Ureter (tissue), 1 donor: ENCODE results near the gene ZNF335. TPM values are rescaled to one million over a fixed set of nuclear protein-coding genes. Genes with fewer than 3 reads are reported as not detected.
"Not testable (repeated sequence)": the region's sequence is repeated elsewhere in the genome, so short reads cannot be mapped to it uniquely, and the experiment has no call there.

ENCODE experiments used
- DNase-seq: peaks from one replicate; pipeline ENCODE4 v3.0.0-alpha.2; 2020; ENCODE audit warnings: low spot score
- total RNA-seq: library from RNA; stranded (reverse); gene quantifications from one replicate; pipeline ENCODE4 v1.2.4, GENCODE V29; 2023
- donor health status: DM: yes; HTN: yes; CAD: no.

Gene ZNF335
- total RNA-seq, 1 donor from 2014 or later = 23.9 TPM

DNA sequence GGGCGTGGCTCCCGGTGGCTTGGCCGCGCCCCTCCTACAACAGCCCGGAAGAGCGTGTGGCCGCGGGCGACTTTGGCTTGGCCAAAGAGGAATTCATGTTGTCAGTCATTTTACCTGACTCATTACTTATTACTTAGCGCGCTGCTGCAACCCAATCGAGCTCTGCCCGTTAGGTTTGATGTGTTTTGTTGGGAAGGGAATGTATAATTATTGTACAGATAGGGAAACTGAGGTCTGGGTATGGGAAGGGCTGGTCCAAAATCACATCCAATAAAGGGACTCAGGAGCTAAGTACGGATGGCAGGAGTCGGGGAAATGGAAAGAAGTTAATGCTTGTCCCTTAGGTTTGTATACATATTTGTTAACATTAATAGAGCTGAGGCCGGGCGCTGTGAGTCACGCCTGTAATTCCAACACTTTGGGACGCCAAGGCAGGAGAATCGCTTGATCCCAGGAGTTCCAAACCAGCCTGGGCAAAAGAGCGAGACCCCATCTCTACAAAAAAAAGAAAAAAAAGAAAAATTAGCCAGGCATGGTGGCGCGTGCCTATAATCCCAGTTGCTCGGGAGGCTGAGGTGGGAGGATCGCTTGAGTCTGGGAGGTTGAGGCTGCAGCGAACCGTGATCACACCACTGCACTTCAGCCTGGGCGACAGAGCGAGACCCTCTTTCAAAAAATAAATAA, 639 bp upstream of the ZNF335 start:
- DNase-seq = no peak

DNA sequence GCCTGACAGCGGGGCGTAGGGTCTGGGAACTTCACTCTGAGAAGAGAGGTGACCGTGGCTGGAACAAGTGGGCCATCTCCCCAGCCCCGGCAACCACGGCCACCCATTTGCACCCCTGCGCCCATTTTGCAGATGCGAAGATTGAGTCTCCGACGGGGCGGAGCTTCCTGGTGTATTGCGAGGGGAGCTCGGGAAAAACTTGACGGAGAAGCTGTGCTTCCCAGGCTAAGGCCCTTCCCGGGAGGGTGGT, 653 bp downstream of the ZNF335 start:
- DNase-seq = no peak

DNA sequence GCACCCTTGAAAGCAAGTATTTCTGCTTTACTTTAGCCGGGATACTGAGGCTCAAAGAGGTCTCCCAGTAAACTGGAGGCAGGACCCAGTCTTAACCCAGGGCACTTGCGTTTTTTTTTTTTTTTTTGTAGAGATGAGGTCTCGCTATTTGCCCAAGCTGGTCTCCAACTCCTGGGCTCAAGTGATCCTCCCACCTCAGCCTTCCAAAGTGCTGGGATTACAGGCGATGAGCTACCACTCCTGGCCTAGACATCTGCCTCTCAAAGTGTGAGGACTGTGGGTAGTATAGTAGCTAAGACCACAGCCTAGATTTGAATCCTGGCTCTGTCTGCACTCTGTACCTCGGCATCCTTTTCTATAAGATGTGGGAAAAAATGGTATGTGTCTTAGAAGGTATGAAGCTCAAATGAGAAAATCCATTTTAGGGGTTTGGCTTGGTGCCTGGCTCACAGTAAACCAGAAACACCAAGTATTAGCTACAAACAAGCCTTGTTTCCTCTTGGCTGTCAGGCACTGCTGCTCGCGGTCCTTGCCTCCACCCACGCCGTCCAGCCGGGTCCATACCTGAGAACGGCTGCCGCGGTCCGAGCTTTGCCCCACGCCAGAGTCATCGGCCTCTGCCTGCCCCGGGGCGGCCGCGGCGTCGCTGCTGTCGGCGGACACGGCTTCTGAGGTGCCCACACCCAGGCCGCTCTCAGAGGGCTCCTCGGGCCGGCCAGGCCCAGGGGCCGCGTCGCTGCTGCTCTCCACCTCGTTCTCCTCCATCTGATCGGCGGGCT, 1.2 kb downstream of the ZNF335 start:
- no peak for DNase-seq

DNA sequence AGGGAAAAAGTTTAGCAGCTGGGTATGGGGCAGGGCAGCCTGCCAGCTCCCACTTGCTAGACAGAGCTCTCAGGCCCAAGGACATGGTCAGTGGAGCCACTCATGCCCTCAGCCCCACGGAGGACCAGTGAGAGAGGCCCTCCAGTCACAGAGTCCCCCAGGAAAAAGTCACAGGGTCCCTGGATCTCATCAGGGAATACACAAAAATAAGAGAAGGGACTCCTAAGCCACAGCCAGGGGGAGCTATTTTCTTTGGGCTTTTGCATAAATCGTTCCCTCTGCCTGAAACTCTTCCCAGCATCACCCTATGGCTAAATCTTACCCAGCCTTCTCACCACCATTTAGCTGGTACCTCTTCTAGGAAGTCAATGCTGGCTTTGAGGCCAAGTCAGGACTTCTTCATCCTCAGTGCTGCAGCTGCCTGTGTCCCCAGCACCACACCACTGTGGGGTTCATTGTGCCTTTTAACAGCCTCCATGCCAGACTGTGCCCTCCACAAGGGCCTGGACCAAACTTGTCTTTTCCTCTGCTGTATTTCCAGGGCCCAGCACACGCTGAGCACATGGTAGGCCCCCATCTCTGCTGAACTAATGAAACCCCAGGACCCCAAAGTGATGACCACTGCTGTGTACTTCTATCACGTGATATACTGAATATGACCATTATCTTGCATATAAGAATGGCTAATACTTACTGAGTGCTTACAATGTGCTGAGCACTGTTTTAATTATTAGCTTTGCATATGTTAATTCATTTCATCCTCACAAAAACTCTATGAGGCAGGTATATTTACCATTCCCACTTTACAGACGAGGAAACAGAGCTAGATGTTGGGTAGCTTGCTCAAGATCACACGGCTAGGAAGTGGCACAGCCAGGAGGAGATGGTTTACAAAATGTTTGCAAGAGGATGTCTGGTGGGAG, 2.0 kb downstream of the ZNF335 start:
- no peak for DNase-seq

DNA sequence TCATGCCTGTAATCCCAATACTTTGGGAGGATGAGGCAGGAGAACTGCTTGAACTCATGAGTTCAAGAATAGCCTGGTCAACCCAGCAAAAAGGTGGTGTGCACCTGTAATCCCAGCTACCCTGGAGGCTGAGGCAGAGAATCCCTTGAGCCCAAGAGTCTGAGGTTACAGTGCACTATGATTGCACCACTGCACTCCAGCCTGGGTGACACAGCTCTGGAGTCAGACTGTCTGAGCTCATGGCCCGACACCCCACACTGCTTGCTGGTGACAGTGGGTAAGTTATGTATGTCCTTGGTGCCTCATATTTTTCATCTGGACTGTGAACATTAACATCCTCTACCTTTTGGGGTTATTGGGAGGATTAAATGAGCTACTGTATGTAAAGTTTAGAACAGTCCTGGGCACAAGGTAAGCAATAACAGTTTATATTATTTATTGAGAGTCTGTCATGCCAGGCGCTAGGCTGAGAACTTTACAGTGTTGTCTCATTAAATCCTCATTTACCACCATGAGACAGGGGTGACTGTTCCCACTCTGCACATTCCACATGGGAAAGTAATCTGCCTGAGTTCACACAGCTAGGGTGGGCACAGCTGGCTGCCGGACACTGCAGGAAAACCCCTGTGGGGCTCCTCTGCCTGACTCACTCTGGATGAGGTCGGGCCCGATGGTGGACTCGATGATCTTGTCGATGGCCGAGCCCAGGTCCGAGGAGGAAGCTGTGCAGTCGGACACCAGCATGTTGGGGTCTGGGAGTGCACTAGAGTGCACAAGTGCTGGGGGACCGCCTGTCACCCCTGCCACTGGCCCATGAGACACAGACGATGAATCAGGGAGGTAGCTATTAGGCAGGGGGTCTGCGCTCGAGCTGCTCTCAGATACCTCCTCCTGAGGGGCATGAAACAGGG, 2.9 kb downstream of the ZNF335 start:
- DNase-seq = no peak

DNA sequence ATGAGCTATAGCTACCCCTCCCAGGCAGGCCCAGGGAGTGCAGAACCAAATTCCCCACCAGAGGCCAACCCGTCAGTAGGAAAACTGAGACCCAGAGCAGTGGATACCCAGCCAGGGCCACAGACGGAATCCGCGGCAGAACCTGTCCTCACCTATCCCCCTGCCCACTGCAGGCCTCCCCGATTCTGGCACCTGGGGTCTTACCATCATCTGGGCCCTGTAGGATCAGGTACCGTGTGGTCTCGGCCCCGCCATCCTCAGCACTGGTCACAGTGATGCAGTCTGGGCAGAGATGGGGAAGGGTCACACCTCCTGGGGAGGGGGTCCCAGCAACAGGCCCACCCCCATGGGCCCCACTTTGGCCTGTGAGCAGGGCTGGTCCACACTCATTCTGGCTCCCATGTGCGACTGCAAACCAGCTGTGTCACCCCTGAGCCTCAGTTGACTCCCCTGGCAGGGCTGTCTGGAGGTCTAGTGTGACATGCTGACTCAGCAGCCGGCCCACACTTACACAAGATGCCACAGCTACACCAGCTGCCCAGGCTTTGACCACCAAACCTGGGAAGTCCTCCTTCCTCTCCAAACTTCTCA, 3.8 kb downstream of the ZNF335 start:
- no peak for DNase-seq

DNA sequence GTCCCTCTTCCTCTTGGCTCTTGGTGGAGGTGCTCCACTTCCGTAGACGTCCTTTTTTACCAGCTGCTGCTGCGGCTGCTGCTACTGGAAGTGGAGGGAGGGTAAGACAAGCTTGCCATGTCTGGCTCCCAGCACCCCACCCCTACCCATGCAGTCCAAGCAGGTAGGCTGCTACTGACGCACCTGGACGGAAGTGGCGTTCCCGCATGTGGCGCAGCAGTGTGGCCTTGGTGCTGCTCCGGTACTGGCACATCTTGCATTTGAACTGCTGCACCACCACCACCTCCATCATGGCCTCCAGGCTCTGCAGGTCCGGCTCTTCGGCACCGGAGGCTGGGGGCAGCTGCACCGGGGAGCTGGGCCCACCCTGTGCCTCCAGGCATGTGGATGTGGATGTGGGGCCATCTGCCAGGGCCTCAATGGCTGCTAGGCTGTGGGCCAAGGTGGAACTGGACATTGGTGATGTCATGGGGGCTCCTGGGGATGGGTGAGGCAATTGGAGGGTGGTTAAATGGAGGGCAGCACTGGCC, 4.4 kb downstream of the ZNF335 start:
- DNase-seq = no peak

DNA sequence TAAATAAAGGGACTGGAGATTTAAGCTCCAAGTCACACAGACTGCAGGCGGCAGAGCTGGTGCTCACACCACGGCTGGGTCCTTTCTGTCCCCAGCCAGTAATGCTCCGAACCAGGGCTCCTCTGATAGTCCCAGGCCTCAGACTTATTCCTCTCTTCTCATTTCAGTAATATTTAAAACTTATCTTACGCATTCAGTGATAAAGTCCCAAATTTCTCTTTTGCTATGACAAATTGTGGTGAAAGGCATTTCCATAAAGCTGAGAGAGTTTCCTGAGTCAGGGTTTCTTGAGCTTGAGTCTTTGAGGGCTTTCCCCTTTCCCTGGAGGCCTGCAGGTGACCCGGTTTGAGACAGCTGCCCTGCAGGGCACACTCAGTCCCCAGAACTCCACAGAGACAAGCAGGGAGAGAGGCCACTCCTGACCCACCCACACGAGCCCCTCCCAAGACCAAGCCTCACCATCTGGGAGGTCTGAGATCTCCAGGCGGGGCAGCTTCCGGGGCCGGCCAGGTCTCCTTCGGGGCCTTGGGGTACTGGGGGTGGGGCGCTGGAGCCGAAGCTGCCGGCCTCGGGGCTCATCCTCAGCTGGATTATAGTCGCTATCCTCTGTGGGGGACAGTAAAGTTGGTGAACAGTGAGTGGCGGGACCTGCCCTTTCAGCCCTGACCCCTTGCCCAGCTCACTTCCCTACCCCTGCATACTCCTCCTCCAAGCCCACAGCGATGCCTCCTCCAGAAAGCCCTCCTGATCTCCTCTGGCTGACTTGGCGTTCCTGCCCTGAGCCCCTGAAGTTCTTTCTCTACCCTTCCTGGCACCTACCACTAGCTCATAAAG, 6.6 kb downstream of the ZNF335 start:
- no peak for DNase-seq

DNA sequence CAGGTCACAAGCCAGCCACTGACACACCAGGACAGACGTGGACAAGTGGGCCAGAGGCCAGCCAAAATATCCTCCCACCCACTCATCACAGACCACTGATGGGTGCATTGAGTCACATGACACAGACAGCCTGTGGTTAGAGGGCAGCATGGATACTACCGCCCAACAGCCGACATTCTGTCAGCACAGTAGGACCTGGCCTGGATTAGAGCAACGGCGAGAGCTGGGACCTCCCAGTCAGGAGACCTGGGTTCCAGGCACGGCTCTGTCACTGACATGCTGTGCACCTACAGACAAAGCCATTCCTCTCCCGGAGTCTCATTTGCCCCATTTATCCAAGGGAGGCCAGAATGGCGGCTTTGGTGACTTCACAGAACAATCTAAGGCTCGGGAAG, 8.0 kb downstream of the ZNF335 start:
- DNase-seq = no peak

DNA sequence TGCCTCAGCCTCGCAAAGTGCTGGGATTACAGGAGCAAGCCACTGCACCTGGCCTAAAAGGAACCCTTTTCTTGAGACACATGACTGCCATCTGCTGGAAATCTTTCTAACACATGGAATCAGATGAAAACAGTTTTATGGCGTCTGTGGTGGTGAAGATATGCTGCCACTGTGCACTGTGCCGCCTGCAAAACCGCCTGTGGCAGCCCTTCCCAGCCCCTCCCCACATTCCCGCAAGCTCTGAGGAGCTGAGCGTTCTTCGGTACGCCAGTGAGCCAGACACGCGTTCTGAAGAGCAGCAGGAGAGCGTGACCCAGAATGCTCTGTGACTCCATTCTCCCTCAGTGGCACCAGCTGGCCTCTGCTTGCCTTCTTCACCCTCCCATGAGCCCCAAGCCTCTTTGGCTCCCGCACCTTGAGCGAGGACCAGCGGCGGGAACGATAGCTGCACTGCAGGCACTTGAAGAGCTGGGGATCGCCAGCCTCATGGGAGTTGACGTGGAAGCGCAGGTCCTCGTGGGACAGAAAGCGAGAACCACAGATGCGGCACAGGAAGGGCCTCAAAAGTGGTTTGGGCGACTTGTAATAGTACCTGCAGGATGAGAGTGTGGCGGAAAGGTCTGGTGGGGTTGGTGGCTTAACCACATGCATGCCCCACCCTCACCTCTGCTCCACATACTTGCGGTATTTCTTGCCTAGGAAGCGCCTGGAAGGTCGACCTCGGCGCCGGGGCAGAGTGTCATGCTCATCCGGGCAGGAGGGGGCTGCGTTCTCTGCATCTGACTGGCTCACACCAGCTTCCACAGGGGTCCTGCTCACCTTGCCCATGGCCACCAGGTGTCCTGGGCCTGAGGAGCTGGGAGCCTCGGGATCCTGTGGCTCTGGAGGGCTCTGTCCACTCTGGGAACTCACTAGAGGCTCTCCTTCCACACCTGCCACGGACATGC, 8.7 kb downstream of the ZNF335 start:
- no peak for DNase-seq

DNA sequence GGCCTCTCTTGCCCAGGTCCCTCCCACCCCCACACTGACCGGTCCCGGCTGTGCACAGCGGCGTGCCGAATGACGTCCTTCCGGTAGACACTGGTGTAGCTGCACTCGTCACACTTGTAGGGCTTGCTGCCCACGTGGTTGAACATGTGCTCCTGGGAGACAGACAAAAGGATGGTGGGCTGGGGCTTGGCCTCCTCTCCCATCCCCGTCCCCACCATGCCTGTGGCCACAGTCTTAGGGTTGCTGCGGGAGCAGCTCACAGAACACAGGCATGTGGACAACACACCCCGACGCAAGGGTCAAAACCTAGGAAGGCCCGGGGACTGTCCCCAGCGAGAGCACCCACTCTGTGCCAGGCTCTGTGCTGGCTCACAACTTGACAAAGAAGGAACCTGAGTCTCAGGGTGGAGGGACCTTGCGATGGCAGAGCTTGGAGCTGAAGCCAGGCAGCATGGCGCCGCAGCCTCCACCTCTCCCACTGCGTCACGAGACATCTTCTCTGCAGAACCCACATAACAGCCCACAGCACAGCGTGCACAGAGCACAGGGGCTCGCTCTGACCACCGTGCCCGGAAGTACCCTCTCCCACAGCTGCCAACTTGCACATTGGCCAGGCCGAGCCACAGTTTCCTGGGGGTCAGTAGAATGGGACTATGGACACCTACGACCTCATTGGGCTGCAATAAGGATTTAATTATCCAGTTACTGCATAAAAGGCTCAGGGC, 9.8 kb downstream of the ZNF335 start:
- no peak for DNase-seq

DNA sequence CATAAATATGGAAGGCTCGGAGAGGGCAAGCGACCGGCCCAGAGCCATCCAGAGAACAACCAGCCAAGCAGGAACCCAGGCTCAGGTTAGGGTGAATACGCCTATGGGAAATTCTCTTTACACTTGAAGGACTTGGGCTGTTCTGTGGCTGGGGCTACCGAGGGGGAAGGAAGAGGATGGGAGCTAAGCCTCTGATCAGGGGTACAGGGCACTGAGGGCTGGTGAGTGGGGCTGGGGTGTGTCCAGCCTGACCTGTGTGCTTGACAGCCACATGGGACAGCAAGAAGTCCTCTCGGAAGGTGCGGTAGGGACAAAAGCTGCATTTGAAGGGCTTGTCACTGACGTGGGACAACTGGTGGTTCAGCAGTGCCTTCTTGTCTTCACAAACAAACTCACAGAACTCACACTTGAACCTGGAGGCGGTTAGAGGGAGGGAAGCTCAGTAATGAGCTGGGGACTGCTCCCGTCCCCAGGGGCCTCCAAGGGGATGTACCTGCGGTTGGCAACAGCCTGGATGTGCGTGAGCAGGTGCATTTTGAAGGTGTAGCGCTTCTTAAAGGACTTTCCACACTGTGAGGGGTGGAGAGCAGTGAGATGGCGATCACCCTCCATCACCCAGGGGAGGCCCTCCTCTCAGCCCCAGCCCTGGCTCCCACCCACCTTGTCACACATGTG, 11.9 kb downstream of the ZNF335 start:
- DNase-seq = no peak

DNA sequence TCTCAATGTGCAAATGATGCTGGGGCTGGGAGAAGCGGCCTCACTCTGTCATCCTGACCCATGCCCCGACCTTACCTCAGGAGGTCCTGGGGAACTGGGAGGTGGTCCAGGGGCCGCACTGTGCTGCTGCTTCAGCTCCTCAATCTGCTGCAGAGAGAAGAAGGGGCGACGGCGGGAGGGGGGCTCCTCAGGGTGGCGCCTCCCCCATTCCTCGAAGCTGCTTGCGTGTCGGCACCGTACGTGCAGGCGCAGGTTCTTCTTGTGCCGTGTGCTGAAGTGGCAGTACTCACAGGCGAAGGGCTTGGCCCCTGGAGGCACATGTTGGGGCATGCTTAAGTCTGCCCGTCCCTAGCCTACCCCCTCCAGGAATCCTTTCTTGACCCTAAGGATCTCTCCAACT, 12.9 kb downstream of the ZNF335 start:
- DNase-seq = no peak

DNA sequence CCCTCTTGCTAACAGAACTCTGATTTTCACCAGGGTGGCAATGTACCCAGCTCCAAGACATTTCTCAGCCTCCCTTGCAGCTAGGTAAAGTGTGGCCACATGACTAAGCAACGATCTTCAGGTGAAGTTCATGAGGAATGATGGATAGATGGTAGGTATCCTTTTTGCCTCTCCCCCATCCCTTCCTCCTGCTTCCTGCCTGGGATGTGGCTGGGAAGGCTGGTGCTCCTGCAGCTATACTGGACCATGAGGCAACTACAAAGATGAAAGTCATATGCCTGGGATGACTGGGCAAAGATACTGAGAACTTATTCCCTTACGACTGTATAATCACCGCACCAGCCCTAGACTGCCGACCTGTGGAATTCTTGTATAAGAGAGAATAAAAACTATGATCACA, 13.4 kb downstream of the ZNF335 start:
- no peak for DNase-seq

DNA sequence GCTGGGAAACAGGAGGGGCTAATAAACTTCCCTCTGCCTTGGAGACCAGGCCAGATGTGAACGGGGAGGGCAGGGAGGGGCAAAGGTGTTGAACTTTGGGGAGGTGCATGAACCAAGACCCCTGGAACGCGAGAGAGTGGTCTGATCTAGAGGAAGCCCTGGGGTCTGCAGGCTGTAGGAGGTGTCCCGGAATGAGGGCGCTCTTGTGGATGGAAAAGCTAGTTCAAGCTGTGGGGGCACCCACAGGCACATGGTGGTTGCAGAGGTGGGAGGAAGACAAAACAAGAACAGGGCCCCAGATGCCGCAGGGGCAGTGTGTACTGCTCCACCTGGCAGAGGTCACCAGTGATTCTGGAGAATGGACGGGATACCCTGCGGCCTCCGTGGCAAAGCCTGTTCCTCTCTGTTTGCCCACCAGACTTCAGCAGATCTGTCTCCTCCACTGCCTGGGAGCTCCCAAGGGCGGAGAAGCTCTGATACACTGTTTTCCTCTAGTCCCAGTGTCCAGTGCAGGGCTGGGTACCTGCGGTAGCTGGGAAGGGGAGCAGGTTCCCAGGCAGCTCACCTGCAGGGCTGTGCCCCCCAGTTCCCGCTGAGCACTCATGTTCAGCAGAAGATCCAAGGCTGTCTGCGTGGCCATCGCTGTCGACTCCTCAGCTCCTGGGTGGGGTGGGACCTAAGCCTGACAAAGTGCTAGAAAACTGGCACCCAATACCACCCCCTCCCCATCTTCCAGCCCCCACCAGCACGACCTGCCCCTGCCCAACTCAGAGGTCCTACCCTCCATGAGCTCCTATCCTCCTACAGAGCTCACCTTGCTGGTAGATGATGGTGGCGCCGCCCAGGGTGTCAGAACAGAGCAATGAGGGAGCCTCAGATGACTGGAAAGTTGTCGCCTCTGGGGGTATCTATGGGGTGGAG, 14.7 kb downstream of the ZNF335 start:
- DNase-seq = no peak

DNA sequence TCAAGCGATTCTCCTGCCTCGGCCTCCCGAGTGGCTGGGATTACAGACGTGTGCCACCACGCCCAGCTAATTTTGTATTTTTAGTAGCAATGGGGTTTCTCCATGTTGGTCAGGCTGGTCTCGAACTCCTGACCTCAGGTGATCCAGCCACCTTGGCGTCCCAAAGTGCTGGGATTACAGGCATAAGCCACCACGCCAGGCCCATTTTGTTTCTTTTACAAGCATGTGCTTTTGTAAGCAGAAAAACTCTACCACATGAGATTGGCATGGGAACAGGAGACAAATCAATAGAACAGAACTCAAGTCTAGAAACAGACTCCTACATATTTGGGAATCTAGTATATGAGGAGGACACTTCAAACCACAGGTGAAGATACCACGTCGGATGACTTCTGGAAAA, 15.7 kb downstream of the ZNF335 start:
- DNase-seq = not testable (repeated sequence)

DNA sequence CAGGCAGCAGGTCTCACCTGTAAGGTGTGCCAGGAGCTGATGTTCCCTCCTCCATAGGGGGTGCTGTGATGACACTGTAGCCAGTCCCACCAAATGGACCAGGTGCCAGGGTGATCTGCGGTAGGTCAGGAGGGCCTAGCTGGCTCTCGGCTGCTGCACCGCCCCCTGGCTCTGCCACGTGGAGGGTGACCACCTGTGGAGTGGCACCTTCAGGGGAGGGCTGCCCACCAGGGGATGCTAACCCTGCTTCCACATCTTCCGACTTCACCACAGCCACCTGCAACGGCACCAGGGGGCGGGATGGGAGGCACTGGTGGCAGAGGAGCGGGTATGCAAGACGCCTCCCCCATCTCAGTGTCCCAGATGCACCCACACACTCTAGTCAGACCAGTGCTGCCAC, 18.3 kb downstream of the ZNF335 start:
- DNase-seq = no peak
